SK-N-SH treated with all-trans-retinoic acid at 6 μM for 48 hours (cell line): Measurements from ENCODE around the gene PSME1.

Source experiments
- ARNTL ChIP-seq: fragments of 450-650 bp; formaldehyde crosslinking; IDR thresholded peaks from 2 replicates; pipeline ENCODE4 v1.5.0; 2020; ENCODE audit warnings: low read depth, mild to moderate bottlenecking, moderate library complexity, borderline replicate concordance
- CSDC2 ChIP-seq: fragments of 250-450 bp; sonication (Bioruptor Pico); IDR thresholded peaks from 2 replicates; pipeline ENCODE4 v1.5.0; 2020; ENCODE audit warnings: mild to moderate bottlenecking, moderate library complexity
- ESRRG ChIP-seq: fragments of 250-450 bp; sonication (Bioruptor Pico); IDR thresholded peaks from 2 replicates; pipeline ENCODE4 v1.6.1; 2021; ENCODE audit warnings: mild to moderate bottlenecking
- GLIS3 ChIP-seq: fragments of 250-450 bp; sonication (Bioruptor Pico); IDR thresholded peaks from 2 replicates; pipeline ENCODE4 v1.5.0; 2020; ENCODE audit warnings: mild to moderate bottlenecking, moderate library complexity
- ISL1 ChIP-seq: fragments of 250-450 bp; sonication (Bioruptor Pico); IDR thresholded peaks from 2 replicates; pipeline ENCODE4 v2.1.2; 2022; ENCODE audit warnings: mild to moderate bottlenecking, moderate library complexity
- RARB ChIP-seq: fragments of 250-450 bp; sonication (Bioruptor Pico); IDR thresholded peaks from 2 replicates; pipeline ENCODE4 v1.8.0; 2021; ENCODE audit warnings: mild to moderate bottlenecking, moderate library complexity
- TOX ChIP-seq: fragments of 250-450 bp; sonication (Bioruptor Pico); IDR thresholded peaks from 2 replicates; pipeline ENCODE4 v1.8.0; 2021; ENCODE audit warnings: mild to moderate bottlenecking, moderate library complexity, borderline replicate concordance
- ZC3H10 ChIP-seq: fragments of 250-450 bp; sonication (Bioruptor Pico); IDR thresholded peaks from 2 replicates; pipeline ENCODE4 v1.5.1; 2021; ENCODE audit warnings: mild to moderate bottlenecking, moderate library complexity
- ZFP3 ChIP-seq: fragments of 250-450 bp; sonication (Bioruptor Pico); IDR thresholded peaks from 2 replicates; pipeline ENCODE4 v1.5.0; 2020; ENCODE audit warnings: mild to moderate bottlenecking, moderate library complexity
- ZFP30 ChIP-seq: fragments of 450-650 bp; formaldehyde crosslinking; IDR thresholded peaks from 2 replicates; pipeline ENCODE4 v1.5.0; 2022; ENCODE audit warnings: mild to moderate bottlenecking, moderate library complexity
- ZNF565 ChIP-seq: fragments of 450-650 bp; formaldehyde crosslinking; conservative IDR thresholded peaks from 2 replicates; pipeline ENCODE4 v1.5.0; 2020; ENCODE audit warnings: low read depth, mild to moderate bottlenecking, moderate library complexity

DNA sequence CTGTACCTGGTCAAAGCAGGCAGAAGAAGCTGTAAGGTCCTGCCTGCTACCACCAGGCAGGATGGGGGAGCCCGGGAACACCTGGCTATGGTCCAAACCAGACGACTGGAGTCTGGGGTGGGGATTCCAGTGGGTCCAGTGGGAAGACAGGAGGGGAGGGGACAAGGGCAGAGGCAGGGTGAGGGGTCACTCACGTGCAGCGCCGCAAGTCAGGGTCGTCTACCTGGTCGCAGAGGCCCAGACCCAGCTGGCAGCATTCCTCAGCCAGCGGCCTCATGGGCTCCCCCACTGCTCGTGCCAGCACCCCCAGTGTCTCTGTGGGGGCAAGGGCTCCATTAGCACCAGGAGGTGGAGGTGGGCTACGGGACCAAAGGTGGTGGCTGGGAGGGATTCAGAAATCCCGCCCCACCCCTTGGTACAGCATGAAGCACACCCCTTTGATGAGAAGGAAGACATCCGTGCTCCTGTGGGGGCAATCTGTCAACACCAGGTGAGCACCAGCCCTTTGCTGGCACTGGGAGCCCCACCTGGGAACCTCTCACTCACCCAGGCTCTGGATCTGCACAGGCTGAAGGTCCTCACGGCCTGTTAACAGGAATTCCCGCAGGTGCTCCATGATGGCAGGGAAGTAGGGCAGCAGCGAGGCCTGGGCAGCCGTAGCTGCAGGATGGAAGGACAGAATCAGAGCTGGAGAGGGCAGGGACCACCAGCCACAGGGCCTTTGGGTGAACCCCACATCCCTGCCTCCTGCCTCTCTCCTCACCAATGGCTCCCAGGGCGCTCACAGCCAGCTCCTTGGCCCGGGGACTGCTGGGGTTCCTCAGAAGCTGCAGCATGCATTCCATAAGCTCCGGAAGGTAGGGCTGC is 48.3 kb downstream of the PSME1 start:
- TF ChIP-seq RARB (CRISPR knock-in tag) (no peak), GLIS3 (CRISPR knock-in tag) (no peak), CSDC2 (CRISPR knock-in tag) (no peak), ARNTL (no peak), ZC3H10 (CRISPR knock-in tag) (no peak), TOX (CRISPR knock-in tag) (no peak), ESRRG (no peak), ZNF565 (no peak), ISL1 (CRISPR knock-in tag) (no peak), ZFP30 (no peak), ZFP3 (no peak)
